ENCODE results near the gene TLR1.

DNA sequence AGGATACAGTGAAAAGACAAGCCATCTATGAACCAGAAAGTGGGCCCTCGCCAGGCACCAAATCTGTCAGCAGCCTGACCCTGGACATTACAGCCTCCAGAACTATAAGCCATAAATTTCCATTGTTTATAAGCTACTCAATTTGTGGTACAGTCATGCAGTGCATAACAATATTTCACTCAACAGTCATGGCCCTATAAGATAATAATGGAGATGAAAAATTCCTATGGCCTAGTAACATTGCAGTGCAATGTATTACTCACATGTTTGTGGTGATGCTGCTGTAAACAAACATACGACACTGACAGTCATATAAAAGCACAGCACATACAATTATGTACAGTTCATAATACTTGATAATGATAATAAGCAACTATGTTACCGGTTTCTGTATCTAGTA is 17.1 kb upstream of the TLR1 start:
- TF ChIP-seq SP1 (IDR thresholded peaks at IDR 0.05) (no peak), HDGF (IDR thresholded peaks at IDR 0.05; ENCODE audit: borderline replicate concordance) (no peak), BHLHE40 (IDR thresholded peaks at IDR 0.05; ENCODE audit: borderline replicate concordance) (no peak), TARDBP (IDR thresholded peaks at IDR 0.05) (no peak), ELF4 (IDR thresholded peaks at IDR 0.05) (no peak), CTBP1 (IDR thresholded peaks at IDR 0.05; ENCODE audit: borderline replicate concordance) (0 out of 2 replicates have a peak, but pooled peaks have one; percentile 21), FOXM1 (IDR thresholded peaks at IDR 0.05; ENCODE audit: borderline replicate concordance) (no peak), SUZ12 (IDR thresholded peaks at IDR 0.05) (no peak)
